ENCODE data around the gene MEG3.

DNA sequence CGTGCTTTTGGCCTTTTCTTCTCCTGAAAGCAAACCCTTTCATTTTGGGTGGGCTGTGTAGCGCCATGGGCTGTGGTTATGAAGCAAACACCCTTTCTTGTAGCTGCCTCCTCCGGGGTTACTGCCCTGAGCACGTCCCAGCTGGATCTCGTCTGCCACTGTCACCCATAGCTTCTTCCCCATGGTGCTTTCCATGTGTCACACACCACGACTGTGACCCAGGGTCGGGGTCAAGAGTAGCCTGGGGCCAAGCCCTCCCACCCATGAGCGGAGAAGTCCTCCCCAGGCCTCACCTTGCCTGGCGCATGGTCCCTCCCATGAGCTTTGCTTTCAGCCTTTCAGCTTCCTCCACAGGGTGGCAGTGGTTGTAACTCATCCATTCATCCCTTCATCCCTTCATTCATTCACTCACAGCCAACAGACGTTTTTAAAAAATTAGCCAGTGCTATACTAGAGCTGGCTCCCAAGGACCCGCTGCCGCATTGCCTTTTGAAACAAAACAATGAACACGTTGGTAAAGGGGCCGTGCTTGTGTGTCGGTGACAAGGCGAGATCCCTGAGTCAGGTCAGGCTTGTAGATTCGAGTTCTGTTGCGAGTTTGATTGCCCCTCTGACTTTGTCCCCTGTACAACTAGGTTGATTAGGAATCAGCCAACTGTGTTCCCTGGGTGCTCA, 29.5 kb downstream of the MEG3 start:
- no peak for TF ChIP-seq POLR2A (IDR thresholded peaks at IDR 0.05)
- TF ChIP-seq, protein P1, sequence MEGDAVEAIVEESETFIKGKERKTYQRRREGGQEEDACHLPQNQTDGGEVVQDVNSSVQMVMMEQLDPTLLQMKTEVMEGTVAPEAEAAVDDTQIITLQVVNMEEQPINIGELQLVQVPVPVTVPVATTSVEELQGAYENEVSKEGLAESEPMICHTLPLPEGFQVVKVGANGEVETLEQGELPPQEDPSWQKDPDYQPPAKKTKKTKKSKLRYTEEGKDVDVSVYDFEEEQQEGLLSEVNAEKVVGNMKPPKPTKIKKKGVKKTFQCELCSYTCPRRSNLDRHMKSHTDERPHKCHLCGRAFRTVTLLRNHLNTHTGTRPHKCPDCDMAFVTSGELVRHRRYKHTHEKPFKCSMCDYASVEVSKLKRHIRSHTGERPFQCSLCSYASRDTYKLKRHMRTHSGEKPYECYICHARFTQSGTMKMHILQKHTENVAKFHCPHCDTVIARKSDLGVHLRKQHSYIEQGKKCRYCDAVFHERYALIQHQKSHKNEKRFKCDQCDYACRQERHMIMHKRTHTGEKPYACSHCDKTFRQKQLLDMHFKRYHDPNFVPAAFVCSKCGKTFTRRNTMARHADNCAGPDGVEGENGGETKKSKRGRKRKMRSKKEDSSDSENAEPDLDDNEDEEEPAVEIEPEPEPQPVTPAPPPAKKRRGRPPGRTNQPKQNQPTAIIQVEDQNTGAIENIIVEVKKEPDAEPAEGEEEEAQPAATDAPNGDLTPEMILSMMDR (IDR thresholded peaks at IDR 0.05): no peak
